Measurements from ENCODE around the gene PXYLP1. TPM values are rescaled to one million over a fixed set of nuclear protein-coding genes. Genes with fewer than 3 reads are reported as not detected.

The PXYLP1 gene
- total RNA-seq, 1 donor from 2014 or later: 30.9 TPM

DNA sequence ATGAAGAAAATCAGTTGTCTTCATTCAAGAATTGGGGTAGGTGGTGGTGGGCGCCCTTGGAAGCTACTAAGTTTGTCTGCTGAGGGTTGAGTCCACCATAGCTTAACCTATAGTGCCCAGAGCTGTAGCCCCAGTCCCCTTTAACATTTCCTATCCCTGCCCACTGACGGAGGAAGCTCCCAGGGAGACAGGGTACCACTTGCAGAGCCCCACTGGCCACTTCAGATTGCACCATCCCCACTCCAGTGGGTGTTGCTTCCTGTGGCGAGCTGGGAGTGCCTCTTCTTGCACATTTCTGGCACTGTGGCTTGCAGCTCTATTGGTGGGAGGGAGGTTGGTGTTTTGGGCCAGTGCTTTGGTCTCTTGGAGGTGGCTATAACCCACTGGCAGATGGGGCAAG, 2.7 kb downstream of the PXYLP1 start:
- peaks cover 3% of the 10 kb centered on the region for H3K36me3 Mint-ChIP-seq (ENCODE audit: low read depth)
- H3K27ac Mint-ChIP-seq (ENCODE audit: unreplicated experiment): no peak overlapping the region
- no peak for DNase-seq (ENCODE audit: low read depth, low spot score)
- no peaks in the 10 kb centered on the region for H3K9me3 Mint-ChIP-seq
- peak overlapping the region; percentile 62 for H3K4me3 Mint-ChIP-seq
- H3K4me1 Mint-ChIP-seq: peaks cover 30% of the 10 kb centered on the region
- H3K27me3 Mint-ChIP-seq (ENCODE audit: low read depth): peaks cover 7% of the 10 kb centered on the region
- TF ChIP-seq, protein P1, sequence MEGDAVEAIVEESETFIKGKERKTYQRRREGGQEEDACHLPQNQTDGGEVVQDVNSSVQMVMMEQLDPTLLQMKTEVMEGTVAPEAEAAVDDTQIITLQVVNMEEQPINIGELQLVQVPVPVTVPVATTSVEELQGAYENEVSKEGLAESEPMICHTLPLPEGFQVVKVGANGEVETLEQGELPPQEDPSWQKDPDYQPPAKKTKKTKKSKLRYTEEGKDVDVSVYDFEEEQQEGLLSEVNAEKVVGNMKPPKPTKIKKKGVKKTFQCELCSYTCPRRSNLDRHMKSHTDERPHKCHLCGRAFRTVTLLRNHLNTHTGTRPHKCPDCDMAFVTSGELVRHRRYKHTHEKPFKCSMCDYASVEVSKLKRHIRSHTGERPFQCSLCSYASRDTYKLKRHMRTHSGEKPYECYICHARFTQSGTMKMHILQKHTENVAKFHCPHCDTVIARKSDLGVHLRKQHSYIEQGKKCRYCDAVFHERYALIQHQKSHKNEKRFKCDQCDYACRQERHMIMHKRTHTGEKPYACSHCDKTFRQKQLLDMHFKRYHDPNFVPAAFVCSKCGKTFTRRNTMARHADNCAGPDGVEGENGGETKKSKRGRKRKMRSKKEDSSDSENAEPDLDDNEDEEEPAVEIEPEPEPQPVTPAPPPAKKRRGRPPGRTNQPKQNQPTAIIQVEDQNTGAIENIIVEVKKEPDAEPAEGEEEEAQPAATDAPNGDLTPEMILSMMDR (conservative IDR thresholded peaks at IDR 0.05): no peak

DNA sequence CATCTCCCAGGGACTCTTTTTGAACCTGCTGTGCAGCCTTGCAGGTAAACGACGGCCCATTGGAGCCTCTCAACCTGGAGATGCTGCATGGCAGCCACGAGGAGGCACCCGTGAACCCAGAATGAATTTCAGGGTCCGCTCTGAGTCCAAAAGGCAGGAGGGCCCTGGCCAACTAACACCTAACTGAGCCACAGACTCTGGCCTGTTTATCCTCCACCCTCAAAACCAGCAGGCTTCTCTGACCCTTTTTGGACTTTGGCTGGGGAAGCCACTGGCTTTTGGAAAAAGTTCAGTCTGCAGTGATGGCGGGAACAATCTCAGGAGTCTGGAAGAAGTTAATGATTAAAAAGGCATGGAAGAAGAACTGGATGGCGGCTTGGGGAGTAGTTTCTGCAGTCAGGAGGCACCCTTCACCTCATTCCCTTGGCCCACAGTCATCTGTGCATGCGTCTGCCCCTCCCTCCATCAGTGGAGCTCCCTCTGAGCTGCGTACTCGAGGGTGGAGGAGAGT, 4.1 kb downstream of the PXYLP1 start:
- Mint-ChIP-seq H3K4me3 (no peak overlapping the region), H3K4me1 (peaks cover 27% of the 10 kb centered on the region), H3K27me3 (ENCODE audit: low read depth) (peaks cover 5% of the 10 kb centered on the region), H3K9me3 (no peaks in the 10 kb centered on the region), H3K36me3 (ENCODE audit: low read depth) (peaks cover 6% of the 10 kb centered on the region), H3K27ac (ENCODE audit: unreplicated experiment) (no peak overlapping the region)
- no peak for DNase-seq (ENCODE audit: low read depth, low spot score)
- TF ChIP-seq, protein P1 (conservative IDR thresholded peaks at IDR 0.05): no peak

GRCh38 chr3:141236361-141236760, 4.7 kb downstream of the PXYLP1 start:
- TF ChIP-seq, protein P1 (conservative IDR thresholded peaks at IDR 0.05): no peak
- Mint-ChIP-seq H3K4me1 (peaks cover 23% of the 10 kb centered on the region), H3K27ac (ENCODE audit: unreplicated experiment) (no peak overlapping the region), H3K9me3 (no peaks in the 10 kb centered on the region), H3K4me3 (no peak overlapping the region), H3K27me3 (ENCODE audit: low read depth) (peaks cover 5% of the 10 kb centered on the region), H3K36me3 (ENCODE audit: low read depth) (peaks cover 6% of the 10 kb centered on the region)
- DNase-seq (ENCODE audit: low read depth, low spot score): no peak

- Mint-ChIP-seq H3K36me3 (ENCODE audit: low read depth) (peaks cover 6% of the 10 kb centered on the region), H3K4me3 (peak overlapping the region; percentile 39), H3K4me1 (peaks cover 22% of the 10 kb centered on the region), H3K27ac (ENCODE audit: unreplicated experiment) (no peak overlapping the region), H3K9me3 (no peaks in the 10 kb centered on the region), H3K27me3 (ENCODE audit: low read depth) (no peaks in the 10 kb centered on the region)
- DNase-seq (ENCODE audit: low read depth, low spot score): no peak
- TF ChIP-seq, protein P1 (conservative IDR thresholded peaks at IDR 0.05): no peak
Measured at GRCh38 chr3:141237701-141238521, 6.3 kb downstream of the PXYLP1 start.

DNA sequence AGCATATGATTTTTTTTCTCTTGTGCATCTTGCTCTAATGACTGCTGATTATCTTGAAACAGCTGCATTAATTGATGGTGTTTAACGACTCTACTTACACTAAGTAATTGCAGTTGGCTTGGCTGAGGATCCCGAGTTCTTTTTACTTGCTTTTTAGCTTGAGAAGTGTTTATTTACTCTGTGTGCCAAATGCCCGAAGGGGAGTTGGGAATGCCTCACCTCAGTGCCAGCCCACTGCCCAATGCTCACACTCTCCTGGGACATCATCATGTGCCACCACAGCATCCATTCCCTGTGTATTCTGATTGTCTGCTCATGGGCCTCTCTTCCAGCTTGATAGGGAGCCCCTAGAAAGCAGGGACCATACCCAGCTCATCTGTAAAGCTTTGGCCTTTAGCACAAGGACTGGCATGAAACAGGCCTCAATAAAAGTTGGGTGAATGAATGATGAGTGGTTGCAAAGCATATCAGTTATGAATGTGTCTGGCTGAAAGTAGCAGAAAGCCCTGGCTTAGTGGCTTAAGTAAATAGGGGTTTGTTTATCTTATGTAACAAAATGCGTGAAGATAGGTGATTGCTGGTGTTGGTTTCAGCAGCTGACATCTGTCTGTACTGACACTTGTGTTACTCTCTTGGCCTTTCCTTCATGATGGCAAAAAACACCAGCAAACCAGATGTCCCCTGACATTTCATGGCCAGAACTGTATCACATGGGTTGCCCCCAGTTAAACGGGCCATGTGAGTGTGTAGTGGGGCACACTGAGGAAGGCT, 8.1 kb downstream of the PXYLP1 start:
- Mint-ChIP-seq H3K27ac (ENCODE audit: unreplicated experiment) (no peak overlapping the region), H3K36me3 (ENCODE audit: low read depth) (peaks cover 6% of the 10 kb centered on the region), H3K4me3 (peak overlapping the region; percentile 11), H3K27me3 (ENCODE audit: low read depth) (no peaks in the 10 kb centered on the region), H3K9me3 (no peaks in the 10 kb centered on the region), H3K4me1 (peaks cover 22% of the 10 kb centered on the region)
- TF ChIP-seq, protein P1 (conservative IDR thresholded peaks at IDR 0.05): no peak
- DNase-seq (ENCODE audit: low read depth, low spot score): no peak

Data from neural crest cell (in vitro differentiated cells).